ENCODE measurements around the gene ZBTB46. TPM values are rescaled to one million over a fixed set of nuclear protein-coding genes. Genes with fewer than 3 reads are reported as not detected.
A peak's percentile ranks its signal among the peaks of the same experiment; 100 is the strongest.

ZBTB46 gene
- total RNA-seq, 1 experiment from 2014 or later = 27.1 TPM

GRCh38 chr20:63765082-63765873 is 65.8 kb downstream of the ZBTB46 start:
- Mint-ChIP-seq H3K4me3 (no peak overlapping the region), H3K9me3 (no peaks in the 10 kb centered on the region), H3K27ac (peak overlapping the region; percentile 45 to 83 (median 53); a peak in 5 of 7 replicates), H3K36me3 (ENCODE audit: insufficient read depth in 1 of 3, low read depth in 3 of 3) (peaks cover 1 to 57% (median 31%) of the 10 kb centered on the region in 3 experiments; a peak in 5 of 7 replicates), H3K27me3 (ENCODE audit: low read depth) (no peaks in the 10 kb centered on the region; the same call in 1 of the 2 replicates), H3K4me1 (no peaks in the 10 kb centered on the region)
- Histone ChIP-seq H2AK5ac (ENCODE audit: insufficient read length, low read length) (no peak overlapping the region), H4K8ac (replicated peaks; ENCODE audit: insufficient read length, low read depth, low read length) (no peak overlapping the region), H2AFZ (ENCODE audit: low read length) (no peak overlapping the region), H2BK20ac (ENCODE audit: low read depth, low read length, poor library complexity, severe bottlenecking) (no peak overlapping the region), H3K56ac (ENCODE audit: insufficient read length, low read depth, low read length) (no peak overlapping the region), H3K9me3 (ENCODE audit: control insufficient read depth, low read depth, low read length) (no peaks in the 10 kb centered on the region), H3K4ac (ENCODE audit: low read depth, low read length) (no peak overlapping the region), H3K4me2 (ENCODE audit: insufficient read depth, insufficient read length, low read length) (no peak overlapping the region), H3K23me2 (ENCODE audit: insufficient read length, low read depth, low read length, poor library complexity, severe bottlenecking) (no peaks in the 10 kb centered on the region), H3K9ac (ENCODE audit: extremely low read depth, insufficient read length, low read length) (no peak overlapping the region), H2BK120ac (ENCODE audit: low read depth, low read length, poor library complexity, severe bottlenecking) (no peak overlapping the region), H2BK15ac (ENCODE audit: low read depth, low read length) (no peak overlapping the region), H4K5ac (ENCODE audit: insufficient read length, low read depth, low read length) (no peak overlapping the region), H3K14ac (ENCODE audit: insufficient read depth, low read length) (no peak overlapping the region), H3K18ac (ENCODE audit: insufficient read length, low read depth, low read length) (no peak overlapping the region), H3T11ph (ENCODE audit: low read length) (no peak overlapping the region), H3K79me2 (ENCODE audit: insufficient read depth, low read length) (no peaks in the 10 kb centered on the region), H3K4me1 (ENCODE audit: insufficient read depth, low read length) (no peaks in the 10 kb centered on the region), H3K27ac (ENCODE audit: insufficient read length, low read depth, low read length) (no peak overlapping the region), H2BK12ac (ENCODE audit: insufficient read length, low read depth, low read length) (no peak overlapping the region), H3K79me1 (ENCODE audit: insufficient read depth, low read depth, low read length, poor library complexity, severe bottlenecking) (no peaks in the 10 kb centered on the region), H4K91ac (ENCODE audit: insufficient read length, low read depth, low read length) (no peak overlapping the region), H3K27me3 (ENCODE audit: insufficient read depth, low read length) (no peaks in the 10 kb centered on the region; the same call in 1 of the 2 replicates), H4K20me1 (ENCODE audit: control insufficient read depth, insufficient read depth, insufficient read length) (no peaks in the 10 kb centered on the region), H2BK5ac (ENCODE audit: insufficient read length, low read length) (no peak overlapping the region), H3K23ac (ENCODE audit: insufficient read length, low read depth, low read length) (no peak overlapping the region)
- TF ChIP-seq CTCF (conservative IDR thresholded peaks at IDR 0.05) = no peak
- no CpG with 5 or more reads among the region's 16 CpGs for WGBS (ENCODE audit: extremely low coverage, insufficient read length, low lambda C conversion rate)
- DNase-seq = no peak
